Measurements from ENCODE around the gene CTNNA2. TPM values are rescaled to one million over a fixed set of nuclear protein-coding genes. Genes with fewer than 3 reads are reported as not detected.

CTNNA2 gene
- polyA plus RNA-seq, 2 of the 4 experiments (the other 2 are of a cell fraction): 0.50 to 0.94 TPM

DNA sequence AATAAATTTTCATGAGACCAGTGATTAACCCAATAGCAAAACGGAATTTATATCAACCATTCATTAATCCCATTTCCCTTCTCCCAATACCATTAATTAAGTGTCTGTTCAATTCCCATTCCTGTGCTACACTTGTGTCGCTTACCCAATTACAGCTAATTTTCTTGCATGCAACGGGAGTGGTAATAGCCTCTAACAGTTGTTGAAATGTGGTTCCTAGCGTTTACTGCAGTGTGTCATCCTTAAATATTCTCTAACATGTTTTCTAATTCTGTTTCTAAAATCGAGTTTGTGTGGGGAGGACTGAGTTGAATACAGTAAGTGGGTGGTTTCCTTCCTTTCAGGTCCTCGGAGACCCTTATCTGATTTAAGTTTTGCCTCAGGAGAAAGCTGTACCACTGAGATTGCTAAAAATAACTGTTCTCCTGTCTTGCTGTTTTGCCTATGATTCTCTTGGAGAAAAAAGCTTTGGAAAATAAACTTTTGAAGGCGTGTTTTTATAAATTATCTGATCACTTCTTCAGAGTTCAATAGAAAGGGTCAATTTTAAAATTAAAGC lies 851.0 kb downstream of the CTNNA2 start:
- WGBS (ENCODE audit: missing lambda C conversion rate): 8% methylated on average over 7 of the region's 7 CpGs
- H3K4me1 ChIP-seq: no peaks in the 10 kb centered on the region
- DNase-seq (ENCODE audit: low read depth in 1 of 2, low spot score in 1 of 2) (no peak), FAIRE-seq (no peak), ATAC-seq (no peak)
- ChIA-PET POLR2A (interaction anchor here (0.5 to 0.6 kb wide), 2 partner anchors 16 to 133 kb away, joined by 3 read pairs; no protein-coding TSS in a partner anchor), CTCF (no interaction called here)
- TF ChIP-seq POLR2AphosphoS2 (conservative IDR thresholded peaks at IDR 0.05; ENCODE audit: low read length) (no peak), EHMT2 (IDR thresholded peaks at IDR 0.05; ENCODE audit: low read depth) (no peak), RARB (CRISPR knock-in tag; IDR thresholded peaks at IDR 0.05) (no peak), NFE2L2 (conservative IDR thresholded peaks at IDR 0.05; ENCODE audit: low read length) (no peak), CBX8 (IDR thresholded peaks at IDR 0.05) (no peak), SMC3 (IDR thresholded peaks at IDR 0.05) (no peak), HDAC2 (IDR thresholded peaks at IDR 0.05) (no peak), RAD21 (conservative IDR thresholded peaks at IDR 0.05 in 1 of 2, IDR thresholded peaks at IDR 0.05 in 1 of 2) (no peak), FOXS1 (CRISPR knock-in tag; IDR thresholded peaks at IDR 0.05) (no peak), BHLHE40 (IDR thresholded peaks at IDR 0.05; ENCODE audit: low read depth, low read length) (no peak), PHF8 (IDR thresholded peaks at IDR 0.05; ENCODE audit: borderline replicate concordance, low read depth) (no peak), CHD4 (IDR thresholded peaks at IDR 0.05; ENCODE audit: borderline replicate concordance) (no peak)
- TF ChIP-seq, protein P1, sequence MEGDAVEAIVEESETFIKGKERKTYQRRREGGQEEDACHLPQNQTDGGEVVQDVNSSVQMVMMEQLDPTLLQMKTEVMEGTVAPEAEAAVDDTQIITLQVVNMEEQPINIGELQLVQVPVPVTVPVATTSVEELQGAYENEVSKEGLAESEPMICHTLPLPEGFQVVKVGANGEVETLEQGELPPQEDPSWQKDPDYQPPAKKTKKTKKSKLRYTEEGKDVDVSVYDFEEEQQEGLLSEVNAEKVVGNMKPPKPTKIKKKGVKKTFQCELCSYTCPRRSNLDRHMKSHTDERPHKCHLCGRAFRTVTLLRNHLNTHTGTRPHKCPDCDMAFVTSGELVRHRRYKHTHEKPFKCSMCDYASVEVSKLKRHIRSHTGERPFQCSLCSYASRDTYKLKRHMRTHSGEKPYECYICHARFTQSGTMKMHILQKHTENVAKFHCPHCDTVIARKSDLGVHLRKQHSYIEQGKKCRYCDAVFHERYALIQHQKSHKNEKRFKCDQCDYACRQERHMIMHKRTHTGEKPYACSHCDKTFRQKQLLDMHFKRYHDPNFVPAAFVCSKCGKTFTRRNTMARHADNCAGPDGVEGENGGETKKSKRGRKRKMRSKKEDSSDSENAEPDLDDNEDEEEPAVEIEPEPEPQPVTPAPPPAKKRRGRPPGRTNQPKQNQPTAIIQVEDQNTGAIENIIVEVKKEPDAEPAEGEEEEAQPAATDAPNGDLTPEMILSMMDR (IDR thresholded peaks at IDR 0.05): no peak
- TF ChIP-seq, protein P2, sequence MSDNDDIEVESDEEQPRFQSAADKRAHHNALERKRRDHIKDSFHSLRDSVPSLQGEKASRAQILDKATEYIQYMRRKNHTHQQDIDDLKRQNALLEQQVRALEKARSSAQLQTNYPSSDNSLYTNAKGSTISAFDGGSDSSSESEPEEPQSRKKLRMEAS (IDR thresholded peaks at IDR 0.05): no peak
- TF ChIP-seq, protein P3, sequence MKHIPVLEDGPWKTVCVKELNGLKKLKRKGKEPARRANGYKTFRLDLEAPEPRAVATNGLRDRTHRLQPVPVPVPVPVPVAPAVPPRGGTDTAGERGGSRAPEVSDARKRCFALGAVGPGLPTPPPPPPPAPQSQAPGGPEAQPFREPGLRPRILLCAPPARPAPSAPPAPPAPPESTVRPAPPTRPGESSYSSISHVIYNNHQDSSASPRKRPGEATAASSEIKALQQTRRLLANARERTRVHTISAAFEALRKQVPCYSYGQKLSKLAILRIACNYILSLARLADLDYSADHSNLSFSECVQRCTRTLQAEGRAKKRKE (CRISPR knock-in tag; IDR thresholded peaks at IDR 0.05; ENCODE audit: low read depth): no peak
- TF ChIP-seq, protein P4, sequence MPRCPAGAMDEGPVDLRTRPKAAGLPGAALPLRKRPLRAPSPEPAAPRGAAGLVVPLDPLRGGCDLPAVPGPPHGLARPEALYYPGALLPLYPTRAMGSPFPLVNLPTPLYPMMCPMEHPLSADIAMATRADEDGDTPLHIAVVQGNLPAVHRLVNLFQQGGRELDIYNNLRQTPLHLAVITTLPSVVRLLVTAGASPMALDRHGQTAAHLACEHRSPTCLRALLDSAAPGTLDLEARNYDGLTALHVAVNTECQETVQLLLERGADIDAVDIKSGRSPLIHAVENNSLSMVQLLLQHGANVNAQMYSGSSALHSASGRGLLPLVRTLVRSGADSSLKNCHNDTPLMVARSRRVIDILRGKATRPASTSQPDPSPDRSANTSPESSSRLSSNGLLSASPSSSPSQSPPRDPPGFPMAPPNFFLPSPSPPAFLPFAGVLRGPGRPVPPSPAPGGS (IDR thresholded peaks at IDR 0.05): no peak
- no peak overlapping the region for H3K4me3 ChIP-seq
- no peak overlapping the region for H3K27ac ChIP-seq
- H3K4me2 ChIP-seq: no peak overlapping the region
- peaks cover 4% of the 10 kb centered on the region; the same call in 1 of the 3 replicates for H3K9me3 ChIP-seq

DNA sequence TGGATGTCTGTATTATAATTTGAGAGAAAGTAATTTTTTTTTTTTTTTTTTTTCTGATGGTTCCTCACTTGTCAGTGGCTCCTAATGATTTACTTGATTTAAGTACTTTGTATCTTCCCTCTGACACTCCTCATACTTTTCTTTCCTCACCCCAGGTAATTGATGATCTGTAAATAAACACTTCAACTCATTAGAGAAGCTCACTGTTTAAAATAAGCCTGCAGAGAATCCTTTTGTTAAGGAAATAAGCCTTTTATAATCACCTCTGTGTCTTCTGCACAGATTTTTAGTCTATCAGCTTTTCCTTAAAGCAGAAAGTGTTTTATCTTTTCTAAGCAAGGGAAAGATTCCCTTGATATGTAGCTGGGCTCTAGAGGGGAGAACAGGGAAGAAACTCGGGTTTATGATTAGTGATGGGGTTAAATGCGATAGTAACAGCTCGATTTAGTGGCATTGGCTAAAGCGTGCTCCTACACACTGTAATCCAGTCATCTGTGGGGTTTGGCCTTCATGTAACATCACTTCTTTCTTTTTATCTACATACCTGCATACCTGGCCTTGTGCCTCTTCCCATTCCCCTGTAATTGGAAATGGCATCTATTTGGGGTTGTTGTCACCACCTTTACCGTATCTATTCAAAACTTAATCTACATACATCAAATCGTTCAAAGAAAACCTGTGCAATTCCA lies 851.8 kb downstream of the CTNNA2 start:
- H3K4me3 ChIP-seq: no peak overlapping the region
- no peak for TF ChIP-seq NFE2L2 (conservative IDR thresholded peaks at IDR 0.05; ENCODE audit: low read length)
- no peak for TF ChIP-seq RFX5 (IDR thresholded peaks at IDR 0.05)
- no peak for TF ChIP-seq NPAS2 (CRISPR knock-in tag; IDR thresholded peaks at IDR 0.05; ENCODE audit: borderline replicate concordance)
- TF ChIP-seq POLR2A (IDR thresholded peaks at IDR 0.05; ENCODE audit: low read length): no peak
- no peak for TF ChIP-seq MYC (IDR thresholded peaks at IDR 0.05; ENCODE audit: borderline replicate concordance, low read length)
- TF ChIP-seq MAFK (IDR thresholded peaks at IDR 0.05; ENCODE audit: partially characterized antibody): no peak
- TF ChIP-seq, protein P4 (IDR thresholded peaks at IDR 0.05): no peak
- no peak for TF ChIP-seq RAD21 (conservative IDR thresholded peaks at IDR 0.05 in 1 of 2, IDR thresholded peaks at IDR 0.05 in 1 of 2)
- no peak for TF ChIP-seq CEBPB (IDR thresholded peaks at IDR 0.05)
- no peak for TF ChIP-seq RCOR1 (IDR thresholded peaks at IDR 0.05; ENCODE audit: low read depth, low read length)
- TF ChIP-seq EHF (CRISPR knock-in tag; IDR thresholded peaks at IDR 0.05): no peak
- no peak for TF ChIP-seq HDAC2 (IDR thresholded peaks at IDR 0.05)
- TF ChIP-seq, protein P2 (IDR thresholded peaks at IDR 0.05): no peak
- TF ChIP-seq ZSCAN20 (CRISPR knock-in tag; IDR thresholded peaks at IDR 0.05): no peak
- no peak for TF ChIP-seq FOSB (CRISPR knock-in tag; IDR thresholded peaks at IDR 0.05)
- TF ChIP-seq EHMT2 (IDR thresholded peaks at IDR 0.05; ENCODE audit: low read depth): no peak
- TF ChIP-seq SMC3 (IDR thresholded peaks at IDR 0.05): no peak
- TF ChIP-seq HOXB13 (CRISPR knock-in tag; IDR thresholded peaks at IDR 0.05; ENCODE audit: low read depth): no peak
- no peak for TF ChIP-seq ESRRA (IDR thresholded peaks at IDR 0.05; ENCODE audit: borderline replicate concordance, low read length)
- no peak for TF ChIP-seq NR3C1 (IDR thresholded peaks at IDR 0.05)
- DNase-seq (ENCODE audit: low read depth in 1 of 2, low spot score in 1 of 2) (no peak), FAIRE-seq (no peak), ATAC-seq (no peak)
- no peak overlapping the region for H3K4me2 ChIP-seq
- H3K27ac ChIP-seq: no peak overlapping the region
- H3K9me3 ChIP-seq: no peaks in the 10 kb centered on the region
- CTCF ChIA-PET: no interaction called here
- H3K4me1 ChIP-seq: no peaks in the 10 kb centered on the region
- POLR2A ChIA-PET: interaction anchor here (0.6 kb wide), 1 partner anchor 132 kb away, joined by 3 read pairs; no protein-coding TSS in a partner anchor
- WGBS (ENCODE audit: missing lambda C conversion rate): 13% methylated on average over 6 of the region's 6 CpGs

Measured in A549 (cell line).